Measurements from ENCODE around the gene PRPF18.

GRCh38 chr10:13550802-13551201 is 36.0 kb upstream of the PRPF18 start:
- TF ChIP-seq FOXK2 (IDR thresholded peaks at IDR 0.05): no peak
- no peak for TF ChIP-seq FOXA1 (IDR thresholded peaks at IDR 0.05)
- no peak for TF ChIP-seq SUZ12 (IDR thresholded peaks at IDR 0.05)
- no peak for TF ChIP-seq BHLHE40 (IDR thresholded peaks at IDR 0.05; ENCODE audit: borderline replicate concordance)
- no peak for TF ChIP-seq SP1 (IDR thresholded peaks at IDR 0.05)
- TF ChIP-seq FOXM1 (IDR thresholded peaks at IDR 0.05; ENCODE audit: borderline replicate concordance): no peak
- TF ChIP-seq ELF4 (IDR thresholded peaks at IDR 0.05): no peak
- no peak for TF ChIP-seq ARNT (IDR thresholded peaks at IDR 0.05)
- TF ChIP-seq HDGF (IDR thresholded peaks at IDR 0.05; ENCODE audit: borderline replicate concordance): no peak
